Measurements from ENCODE around the gene ZNF124. TPM values are rescaled to one million over a fixed set of nuclear protein-coding genes. Genes with fewer than 3 reads are reported as not detected.

Gene ZNF124
- total RNA-seq, 1 experiment from 2014 or later, result 33.8 TPM

- no peaks in the 10 kb centered on the region for H3K4me1 Mint-ChIP-seq
- H3K4me3 Mint-ChIP-seq, result no peak overlapping the region
- H3K36me3 Mint-ChIP-seq, result no peaks in the 10 kb centered on the region
- ChIA-PET POLR2A (no interaction called here), CTCF (no interaction called here)
- ATAC-seq, result no peak
- DNase-seq (ENCODE audit: low spot score), result no peak
- H3K9me3 Mint-ChIP-seq, result no peaks in the 10 kb centered on the region; the same call in 1 of the 2 replicates
- TF ChIP-seq ZNF532 (CRISPR knock-in tag; IDR thresholded peaks at IDR 0.05; ENCODE audit: borderline replicate concordance), result no peak
- TF ChIP-seq AFF4 (CRISPR knock-in tag; IDR thresholded peaks at IDR 0.05; ENCODE audit: borderline replicate concordance), result no peak
- no peak for TF ChIP-seq TEAD4 (CRISPR knock-in tag; IDR thresholded peaks at IDR 0.05)
- no peak for TF ChIP-seq ESRRA (CRISPR knock-in tag; IDR thresholded peaks at IDR 0.05; ENCODE audit: borderline replicate concordance)
- TF ChIP-seq PREB (CRISPR knock-in tag; IDR thresholded peaks at IDR 0.05; ENCODE audit: borderline replicate concordance), result no peak
- no peak for TF ChIP-seq PRDM15 (CRISPR knock-in tag; IDR thresholded peaks at IDR 0.05)
- TF ChIP-seq ZNF671 (CRISPR knock-in tag; IDR thresholded peaks at IDR 0.05), result no peak
- H3K27ac Mint-ChIP-seq, result no peak overlapping the region
- H3K27me3 Mint-ChIP-seq (ENCODE audit: low read depth), result peaks cover 9% of the 10 kb centered on the region; the same call in 1 of the 2 replicates
Observed at GRCh38 chr1:247177755-247178154, 5.9 kb upstream of the ZNF124 start.

GRCh38 chr1:247175458-247175857, 3.6 kb upstream of the ZNF124 start:
- Mint-ChIP-seq H3K36me3 (no peaks in the 10 kb centered on the region), H3K4me3 (no peak overlapping the region), H3K9me3 (no peaks in the 10 kb centered on the region), H3K27ac (no peak overlapping the region), H3K4me1 (peaks cover 1% of the 10 kb centered on the region; the same call in 1 of the 2 replicates), H3K27me3 (ENCODE audit: low read depth) (peaks cover 9% of the 10 kb centered on the region; the same call in 1 of the 2 replicates)
- ATAC-seq, result no peak
- no peak for DNase-seq (ENCODE audit: low spot score)
- no peak for TF ChIP-seq ZNF232 (CRISPR knock-in tag; IDR thresholded peaks at IDR 0.05)
- TF ChIP-seq ZNF416 (CRISPR knock-in tag; IDR thresholded peaks at IDR 0.05), result no peak
- no peak for TF ChIP-seq ZNF219 (CRISPR knock-in tag; IDR thresholded peaks at IDR 0.05; ENCODE audit: borderline replicate concordance)
- no peak for TF ChIP-seq GABPB1 (CRISPR knock-in tag; IDR thresholded peaks at IDR 0.05)
- POLR2A ChIA-PET, result no interaction called here
- CTCF ChIA-PET, result no interaction called here

Data from WTC11 (cell line).